NCI-H69 (cell line): ENCODE measurements around the gene SLC9A5.

Experiments
- DNase-seq: peaks from one replicate; lab custom pipeline; 2025; lab: John Stamatoyannopoulos, UW

SLC9A5 gene

GRCh38 chr16:67281536-67282446 is 33.0 kb downstream of the SLC9A5 start:
- no peak for DNase-seq

- no peak for DNase-seq
Measured at GRCh38 chr16:67282447-67282805, 33.6 kb downstream of the SLC9A5 start.

GRCh38 chr16:67283039-67283825 is 34.5 kb downstream of the SLC9A5 start:
- DNase-seq = no peak

- DNase-seq = peak; percentile 31
Measured at GRCh38 chr16:67283826-67284555, 35.2 kb downstream of the SLC9A5 start.

GRCh38 chr16:67284699-67285646 is 36.2 kb downstream of the SLC9A5 start:
- DNase-seq = peak; percentile 87

- DNase-seq = no peak
Measured at GRCh38 chr16:67286441-67287235, 37.9 kb downstream of the SLC9A5 start.

GRCh38 chr16:67287960-67288359 is 39.2 kb downstream of the SLC9A5 start:
- DNase-seq = no peak

GRCh38 chr16:67291461-67291860 is 42.7 kb downstream of the SLC9A5 start:
- DNase-seq = no peak

GRCh38 chr16:67294171-67294757 is 45.5 kb downstream of the SLC9A5 start:
- no peak for DNase-seq

- no peak for DNase-seq
Measured at GRCh38 chr16:67294938-67295361, 46.2 kb downstream of the SLC9A5 start.

- DNase-seq = no peak
Measured at GRCh38 chr16:67296420-67296819, 47.6 kb downstream of the SLC9A5 start.

GRCh38 chr16:67298277-67298676 is 49.5 kb downstream of the SLC9A5 start:
- DNase-seq = no peak

GRCh38 chr16:67299269-67299668 is 50.5 kb downstream of the SLC9A5 start:
- DNase-seq = no peak

- DNase-seq = no peak
Measured at GRCh38 chr16:67301080-67301782, 52.5 kb downstream of the SLC9A5 start.

- no peak for DNase-seq
Measured at GRCh38 chr16:67302076-67302475, 53.3 kb downstream of the SLC9A5 start.

GRCh38 chr16:67302970-67303369 is 54.2 kb downstream of the SLC9A5 start:
- peak; percentile 5 for DNase-seq

GRCh38 chr16:67304020-67304419 is 55.2 kb downstream of the SLC9A5 start:
- DNase-seq = no peak

GRCh38 chr16:67305216-67306071 is 56.7 kb downstream of the SLC9A5 start:
- DNase-seq = no peak
